Measurements from ENCODE around the gene ATAD5. TPM values are rescaled to one million over a fixed set of nuclear protein-coding genes. Genes with fewer than 3 reads are reported as not detected.
A peak's percentile ranks its signal among the peaks of the same experiment; 100 is the strongest.

The ATAD5 gene, protein sequence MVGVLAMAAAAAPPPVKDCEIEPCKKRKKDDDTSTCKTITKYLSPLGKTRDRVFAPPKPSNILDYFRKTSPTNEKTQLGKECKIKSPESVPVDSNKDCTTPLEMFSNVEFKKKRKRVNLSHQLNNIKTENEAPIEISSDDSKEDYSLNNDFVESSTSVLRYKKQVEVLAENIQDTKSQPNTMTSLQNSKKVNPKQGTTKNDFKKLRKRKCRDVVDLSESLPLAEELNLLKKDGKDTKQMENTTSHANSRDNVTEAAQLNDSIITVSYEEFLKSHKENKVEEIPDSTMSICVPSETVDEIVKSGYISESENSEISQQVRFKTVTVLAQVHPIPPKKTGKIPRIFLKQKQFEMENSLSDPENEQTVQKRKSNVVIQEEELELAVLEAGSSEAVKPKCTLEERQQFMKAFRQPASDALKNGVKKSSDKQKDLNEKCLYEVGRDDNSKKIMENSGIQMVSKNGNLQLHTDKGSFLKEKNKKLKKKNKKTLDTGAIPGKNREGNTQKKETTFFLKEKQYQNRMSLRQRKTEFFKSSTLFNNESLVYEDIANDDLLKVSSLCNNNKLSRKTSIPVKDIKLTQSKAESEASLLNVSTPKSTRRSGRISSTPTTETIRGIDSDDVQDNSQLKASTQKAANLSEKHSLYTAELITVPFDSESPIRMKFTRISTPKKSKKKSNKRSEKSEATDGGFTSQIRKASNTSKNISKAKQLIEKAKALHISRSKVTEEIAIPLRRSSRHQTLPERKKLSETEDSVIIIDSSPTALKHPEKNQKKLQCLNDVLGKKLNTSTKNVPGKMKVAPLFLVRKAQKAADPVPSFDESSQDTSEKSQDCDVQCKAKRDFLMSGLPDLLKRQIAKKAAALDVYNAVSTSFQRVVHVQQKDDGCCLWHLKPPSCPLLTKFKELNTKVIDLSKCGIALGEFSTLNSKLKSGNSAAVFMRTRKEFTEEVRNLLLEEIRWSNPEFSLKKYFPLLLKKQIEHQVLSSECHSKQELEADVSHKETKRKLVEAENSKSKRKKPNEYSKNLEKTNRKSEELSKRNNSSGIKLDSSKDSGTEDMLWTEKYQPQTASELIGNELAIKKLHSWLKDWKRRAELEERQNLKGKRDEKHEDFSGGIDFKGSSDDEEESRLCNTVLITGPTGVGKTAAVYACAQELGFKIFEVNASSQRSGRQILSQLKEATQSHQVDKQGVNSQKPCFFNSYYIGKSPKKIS (N-terminal part only)
- total RNA-seq (2022): 16.9 and 18.4 TPM in 2 replicates
- percentile 77 among the genes with signal in this experiment for Bru-seq, nascent RNA
- BruChase-seq, experiment 1, labeled RNA remaining after a 6-hour chase: percentile 81 among the genes with signal in this experiment
- BruChase-seq, experiment 2, labeled RNA remaining after a 2-hour chase: percentile 87 among the genes with signal in this experiment
- long read RNA-seq, partial matches to known transcripts: 4 of 4 reads
- long read RNA-seq, other reads (novel, unspliced or antisense): 0 of 4 reads

DNA sequence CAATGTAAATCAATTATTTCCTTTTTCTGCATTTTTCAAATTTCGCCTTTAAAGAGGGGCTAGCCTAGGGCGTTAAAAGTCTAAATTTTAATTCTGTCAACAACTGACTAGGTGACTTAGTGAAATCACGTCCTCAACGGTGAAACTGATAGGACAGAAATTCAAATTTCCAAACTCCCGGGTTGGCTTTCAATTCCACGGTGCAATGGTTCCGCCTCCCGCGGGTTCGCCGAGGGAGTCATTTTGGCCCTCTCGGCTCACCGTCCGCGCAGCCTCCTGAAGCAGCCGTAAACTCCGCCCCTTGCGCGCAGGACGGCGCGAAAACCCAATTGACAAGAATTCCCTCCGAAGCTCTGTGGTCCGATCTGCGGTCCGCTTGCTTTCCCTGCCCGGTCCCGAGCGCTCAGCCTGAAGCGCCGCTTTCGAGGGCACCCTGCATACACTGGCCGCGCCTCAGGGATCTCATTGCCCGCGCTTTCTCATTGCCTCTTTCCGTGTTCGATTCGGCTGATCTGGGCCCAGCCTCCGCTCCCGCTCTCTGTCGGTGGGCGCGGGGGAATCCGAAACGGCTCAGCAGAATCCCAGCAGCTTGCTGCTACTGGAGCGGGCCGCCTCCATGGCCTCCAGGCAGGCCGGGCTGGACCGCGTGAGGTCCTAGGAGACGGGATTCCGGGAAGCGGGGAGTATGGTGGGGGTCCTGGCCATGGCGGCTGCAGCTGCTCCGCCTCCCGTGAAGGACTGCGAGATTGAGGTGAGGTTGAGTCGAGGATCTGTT, at the start of gene ATAD5:
TSS of gene ATAD5 (plus strand) at position 304 of the 775 bp plus-strand sequence. CDS start at position 686, 382 bp downstream.
- H3K4me3 Mint-ChIP-seq (ENCODE audit: low read depth, unreplicated experiment): peak within 1 kb of the TSS; percentile 100

DNA sequence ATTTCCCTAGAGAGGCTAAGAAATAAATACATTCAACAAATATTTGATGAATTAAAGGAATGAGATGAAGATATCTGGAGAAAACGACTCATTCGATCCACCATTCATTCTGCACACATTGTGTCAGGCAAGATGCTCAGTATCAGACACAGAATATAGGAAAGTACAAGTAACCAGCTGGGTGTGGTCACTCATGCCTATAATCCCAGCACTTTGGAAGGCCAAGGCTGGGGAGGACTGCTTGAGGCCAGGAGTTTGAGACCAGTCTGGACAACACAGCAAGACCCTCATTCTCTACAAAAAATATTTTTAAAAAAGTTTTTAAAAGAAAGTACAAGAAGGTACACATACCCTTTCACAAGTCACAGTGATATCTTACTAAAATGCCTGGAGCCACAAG, 49.6 kb upstream of the ATAD5 start:
- no peak for DNase-seq
- H3K9me3 Mint-ChIP-seq (ENCODE audit: low read depth, unreplicated experiment): no peaks in the 10 kb centered on the region
- CTCF ChIA-PET: no interaction called here
- H3K4me3 Mint-ChIP-seq (ENCODE audit: low read depth, unreplicated experiment): no peak overlapping the region
- H3K27ac Mint-ChIP-seq (ENCODE audit: unreplicated experiment): no peak overlapping the region
- intact Hi-C loops (cut with micrococcal nuclease; ENCODE audit: unreplicated experiment): no loop called here
- H3K36me3 Mint-ChIP-seq (ENCODE audit: insufficient read depth, unreplicated experiment): peaks cover 62% of the 10 kb centered on the region
- TF ChIP-seq, protein P1, sequence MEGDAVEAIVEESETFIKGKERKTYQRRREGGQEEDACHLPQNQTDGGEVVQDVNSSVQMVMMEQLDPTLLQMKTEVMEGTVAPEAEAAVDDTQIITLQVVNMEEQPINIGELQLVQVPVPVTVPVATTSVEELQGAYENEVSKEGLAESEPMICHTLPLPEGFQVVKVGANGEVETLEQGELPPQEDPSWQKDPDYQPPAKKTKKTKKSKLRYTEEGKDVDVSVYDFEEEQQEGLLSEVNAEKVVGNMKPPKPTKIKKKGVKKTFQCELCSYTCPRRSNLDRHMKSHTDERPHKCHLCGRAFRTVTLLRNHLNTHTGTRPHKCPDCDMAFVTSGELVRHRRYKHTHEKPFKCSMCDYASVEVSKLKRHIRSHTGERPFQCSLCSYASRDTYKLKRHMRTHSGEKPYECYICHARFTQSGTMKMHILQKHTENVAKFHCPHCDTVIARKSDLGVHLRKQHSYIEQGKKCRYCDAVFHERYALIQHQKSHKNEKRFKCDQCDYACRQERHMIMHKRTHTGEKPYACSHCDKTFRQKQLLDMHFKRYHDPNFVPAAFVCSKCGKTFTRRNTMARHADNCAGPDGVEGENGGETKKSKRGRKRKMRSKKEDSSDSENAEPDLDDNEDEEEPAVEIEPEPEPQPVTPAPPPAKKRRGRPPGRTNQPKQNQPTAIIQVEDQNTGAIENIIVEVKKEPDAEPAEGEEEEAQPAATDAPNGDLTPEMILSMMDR (IDR thresholded peaks at IDR 0.05; ENCODE audit: unreplicated experiment): no peak
- no peaks in the 10 kb centered on the region for H3K27me3 Mint-ChIP-seq (ENCODE audit: unreplicated experiment)
- BruUV-seq (replicated peaks): no TSS peak
- no peaks in the 10 kb centered on the region for H3K4me1 Mint-ChIP-seq (ENCODE audit: low read depth, unreplicated experiment)

More for the DNA sequence above, at the start of gene ATAD5:
- CTCF ChIA-PET: interaction anchor here (0.8 kb wide), 1 partner anchor 11 kb away, joined by 3 read pairs; no protein-coding TSS in a partner anchor
- H3K4me1 Mint-ChIP-seq (ENCODE audit: low read depth, unreplicated experiment): peaks cover 16% of the 10 kb centered on the region
- peaks cover 29% of the 10 kb centered on the region for H3K36me3 Mint-ChIP-seq (ENCODE audit: insufficient read depth, unreplicated experiment)
- TF ChIP-seq, protein P1 (IDR thresholded peaks at IDR 0.05; ENCODE audit: unreplicated experiment): no peak
- H3K27ac Mint-ChIP-seq (ENCODE audit: unreplicated experiment): peak within 1 kb of the TSS; percentile 93
- no TSS peak for BruUV-seq (replicated peaks)
- peak; percentile 91 for DNase-seq
- no peaks in the 10 kb centered on the region for H3K9me3 Mint-ChIP-seq (ENCODE audit: low read depth, unreplicated experiment)
- H3K27me3 Mint-ChIP-seq (ENCODE audit: unreplicated experiment): no peaks in the 10 kb centered on the region
- intact Hi-C loops (cut with micrococcal nuclease; ENCODE audit: unreplicated experiment): no loop called here

DNA sequence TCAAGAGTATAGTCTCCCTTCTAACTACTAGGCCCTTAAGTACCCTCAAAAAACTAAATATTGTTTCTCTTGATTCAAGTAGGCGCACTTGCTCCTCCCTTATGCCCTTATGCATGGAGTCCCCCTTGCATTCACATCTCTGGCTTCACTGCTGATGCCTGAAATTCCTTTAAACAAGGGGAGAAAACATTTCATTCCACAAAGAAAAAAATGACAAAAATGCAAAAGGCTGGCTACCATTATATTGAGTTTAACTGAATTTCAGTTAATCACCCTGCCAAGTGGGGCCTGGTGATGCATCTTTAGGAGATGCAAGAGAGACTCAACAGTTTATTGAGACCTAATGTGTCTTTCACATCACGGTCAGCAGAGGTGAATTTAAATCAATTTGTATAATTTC, 42.8 kb upstream of the ATAD5 start:
- no TSS peak for BruUV-seq (replicated peaks)
- H3K4me3 Mint-ChIP-seq (ENCODE audit: low read depth, unreplicated experiment): no peak overlapping the region
- CTCF ChIA-PET: no interaction called here

More for the DNA sequence above, 42.8 kb upstream of the ATAD5 start:
- Mint-ChIP-seq H3K9me3 (ENCODE audit: low read depth, unreplicated experiment) (no peaks in the 10 kb centered on the region), H3K27ac (ENCODE audit: unreplicated experiment) (no peak overlapping the region), H3K36me3 (ENCODE audit: insufficient read depth, unreplicated experiment) (peaks cover 76% of the 10 kb centered on the region), H3K4me1 (ENCODE audit: low read depth, unreplicated experiment) (no peaks in the 10 kb centered on the region), H3K27me3 (ENCODE audit: unreplicated experiment) (no peaks in the 10 kb centered on the region)
- no peak for DNase-seq
- intact Hi-C loops (cut with micrococcal nuclease; ENCODE audit: unreplicated experiment): no loop called here
- TF ChIP-seq, protein P1 (IDR thresholded peaks at IDR 0.05; ENCODE audit: unreplicated experiment): no peak
